ENCODE results near the gene SLC7A4. TPM values are rescaled to one million over a fixed set of nuclear protein-coding genes. Genes with fewer than 3 reads are reported as not detected.

SLC7A4 gene
- total RNA-seq, 1 experiment from 2014 or later, result not detected

DNA sequence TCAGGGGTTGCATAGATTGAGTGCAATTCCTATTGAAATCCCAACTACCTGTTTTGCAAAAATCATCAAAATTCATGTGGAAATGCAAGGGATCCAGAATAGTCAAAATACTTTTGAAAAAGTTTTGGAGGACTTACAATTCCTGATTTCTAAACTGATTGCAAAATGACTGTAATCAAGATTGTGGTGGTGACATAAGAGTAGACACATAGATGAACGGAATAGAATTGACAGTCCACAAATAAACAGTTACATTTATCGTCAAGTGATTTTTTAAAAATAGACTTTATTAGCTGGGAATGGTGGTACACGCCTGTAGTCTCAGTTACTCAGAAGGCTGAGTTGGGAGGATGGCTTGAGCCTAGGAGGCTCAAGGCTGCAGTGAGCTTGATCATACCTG, 2.6 kb upstream of the SLC7A4 start:
- no peak for DNase-seq
- Histone ChIP-seq H3K36me3 (replicated peaks; ENCODE audit: control insufficient read depth, insufficient read depth, low read length) (no peaks in the 10 kb centered on the region), H3K27me3 (ENCODE audit: control insufficient read depth, insufficient read depth, low read length) (peaks cover 13% of the 10 kb centered on the region; the same call in 1 of the 2 replicates), H3K4me3 (ENCODE audit: insufficient read depth, low read depth, low read length) (no peak overlapping the region)

DNA sequence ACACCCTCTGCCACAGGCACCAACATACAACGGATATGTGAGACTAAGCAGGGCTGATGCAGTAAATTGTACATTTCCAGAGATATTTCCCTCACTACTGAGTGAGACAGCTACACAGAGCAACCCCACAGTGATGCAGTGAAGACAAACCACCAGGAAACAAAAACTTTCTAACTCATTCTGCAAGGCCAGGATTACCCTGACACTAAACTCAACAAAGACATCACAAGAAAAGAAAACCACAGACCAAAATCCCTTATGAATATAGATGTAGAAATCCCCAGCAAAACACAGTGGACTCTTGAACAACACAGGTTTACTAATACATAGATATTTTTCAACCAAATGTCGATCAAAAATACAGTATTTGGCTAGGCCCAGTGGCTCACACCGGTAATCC, 1.5 kb upstream of the SLC7A4 start:
- peak; percentile 6 for DNase-seq
- Histone ChIP-seq H3K4me3 (ENCODE audit: insufficient read depth, low read depth, low read length) (no peak overlapping the region), H3K36me3 (replicated peaks; ENCODE audit: control insufficient read depth, insufficient read depth, low read length) (no peaks in the 10 kb centered on the region), H3K27me3 (ENCODE audit: control insufficient read depth, insufficient read depth, low read length) (peaks cover 13% of the 10 kb centered on the region; the same call in 1 of the 2 replicates)

GRCh38 chr22:21032868-21033688, 717 bp upstream of the SLC7A4 start:
- Histone ChIP-seq H3K27me3 (ENCODE audit: control insufficient read depth, insufficient read depth, low read length) (peaks cover 13% of the 10 kb centered on the region; the same call in 1 of the 2 replicates), H3K36me3 (replicated peaks; ENCODE audit: control insufficient read depth, insufficient read depth, low read length) (no peaks in the 10 kb centered on the region), H3K4me3 (ENCODE audit: insufficient read depth, low read depth, low read length) (peak overlapping the region; percentile 44; the same call in 1 of the 2 replicates)
- DNase-seq, result peak; percentile 66

- DNase-seq, result no peak
- H3K36me3 ChIP-seq (replicated peaks; ENCODE audit: control insufficient read depth, insufficient read depth, low read length), result no peaks in the 10 kb centered on the region
- peaks cover 13% of the 10 kb centered on the region; the same call in 1 of the 2 replicates for H3K27me3 ChIP-seq (ENCODE audit: control insufficient read depth, insufficient read depth, low read length)
- peak overlapping the region; percentile 44; the same call in 1 of the 2 replicates for H3K4me3 ChIP-seq (ENCODE audit: insufficient read depth, low read depth, low read length)
These were observed 770 bp downstream of the SLC7A4 start for GRCh38 chr22:21031545-21032036.

- H3K27me3 ChIP-seq (ENCODE audit: control insufficient read depth, insufficient read depth, low read length), result peaks cover 13% of the 10 kb centered on the region; the same call in 1 of the 2 replicates
- H3K36me3 ChIP-seq (replicated peaks; ENCODE audit: control insufficient read depth, insufficient read depth, low read length), result no peaks in the 10 kb centered on the region
- H3K4me3 ChIP-seq (ENCODE audit: insufficient read depth, low read depth, low read length), result no peak overlapping the region
- DNase-seq, result no peak
These were observed 1.5 kb downstream of the SLC7A4 start for GRCh38 chr22:21030621-21031544.

- DNase-seq, result no peak
- no peak overlapping the region for H3K4me3 ChIP-seq (ENCODE audit: insufficient read depth, low read depth, low read length)
- peaks cover 13% of the 10 kb centered on the region; the same call in 1 of the 2 replicates for H3K27me3 ChIP-seq (ENCODE audit: control insufficient read depth, insufficient read depth, low read length)
- no peaks in the 10 kb centered on the region for H3K36me3 ChIP-seq (replicated peaks; ENCODE audit: control insufficient read depth, insufficient read depth, low read length)
These were observed 2.3 kb downstream of the SLC7A4 start for GRCh38 chr22:21030032-21030431.

DNA sequence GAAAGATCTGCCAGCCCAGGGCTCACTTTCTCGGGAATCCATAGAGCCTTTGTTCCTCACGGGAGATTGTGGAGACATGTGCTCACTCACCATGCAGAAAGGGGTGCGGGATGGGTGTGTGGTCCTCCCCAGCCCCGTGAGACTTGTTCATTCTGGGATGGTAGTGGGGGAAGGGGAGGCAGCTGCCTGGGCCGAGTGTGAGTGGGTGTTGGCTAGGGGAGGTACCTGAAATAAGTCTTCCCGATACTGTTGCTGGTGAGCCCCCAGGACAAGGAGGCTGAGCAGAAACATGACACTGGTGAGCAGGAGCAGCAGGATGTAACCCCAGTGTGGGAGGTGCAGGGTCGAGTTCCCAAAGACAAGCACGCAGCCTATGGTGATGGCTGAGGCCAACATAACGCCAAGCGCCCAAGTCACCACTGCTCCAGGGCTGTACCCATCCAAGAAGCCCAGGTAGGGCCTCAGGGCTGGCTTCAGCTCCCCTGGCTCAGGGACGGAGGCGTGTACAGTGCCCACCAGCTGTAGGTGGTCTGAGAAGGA, 2.8 kb downstream of the SLC7A4 start:
- Histone ChIP-seq H3K4me3 (ENCODE audit: insufficient read depth, low read depth, low read length) (no peak overlapping the region), H3K36me3 (replicated peaks; ENCODE audit: control insufficient read depth, insufficient read depth, low read length) (no peaks in the 10 kb centered on the region), H3K27me3 (ENCODE audit: control insufficient read depth, insufficient read depth, low read length) (peaks cover 13% of the 10 kb centered on the region; the same call in 1 of the 2 replicates)
- DNase-seq, result no peak

DNA sequence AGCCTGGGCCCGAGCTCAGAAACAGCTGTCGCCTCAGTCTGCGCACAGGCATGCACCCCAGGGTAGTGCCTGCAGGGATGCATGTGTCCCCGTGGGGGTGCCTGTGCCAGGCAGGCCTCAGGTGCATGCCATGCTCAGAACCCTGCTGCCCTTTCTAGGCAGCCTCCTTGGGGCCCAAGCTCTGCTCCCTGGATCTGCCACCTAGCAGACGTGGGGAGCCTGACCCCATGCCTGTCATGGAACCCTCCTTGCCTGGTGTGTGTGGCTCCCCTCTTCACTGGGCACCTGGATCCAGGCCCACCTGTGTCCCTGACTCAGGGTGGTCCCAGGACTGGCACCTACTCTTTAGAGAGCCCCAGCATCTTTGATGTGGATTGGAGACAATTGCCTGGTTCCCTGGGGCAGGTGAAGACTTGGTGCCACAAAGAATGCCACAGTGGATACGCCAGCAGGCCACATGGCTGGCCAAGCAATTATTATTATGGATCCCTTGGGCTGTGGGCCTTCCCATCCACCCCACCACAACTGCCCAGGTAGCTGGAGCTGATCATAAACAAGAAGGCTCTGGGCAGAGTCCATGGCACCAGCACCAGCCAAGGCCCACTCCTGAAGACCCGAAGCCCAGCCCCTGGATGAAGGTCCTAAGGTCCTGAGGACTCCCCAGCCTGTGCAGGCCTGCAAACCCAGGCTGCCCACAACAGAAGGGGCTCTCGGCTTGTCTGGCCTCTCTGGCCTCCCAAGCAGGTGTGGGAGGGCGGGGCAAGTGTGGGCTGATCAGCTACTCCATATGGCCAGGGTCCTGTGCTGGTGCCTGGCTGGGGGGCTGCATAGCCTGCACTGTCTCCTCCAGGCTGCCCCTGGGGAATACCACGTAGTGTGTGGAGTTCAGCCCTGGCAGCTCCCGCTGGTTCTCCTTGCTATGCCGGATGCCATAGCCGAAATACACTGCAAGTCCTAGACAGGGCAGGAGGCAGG, 3.8 kb downstream of the SLC7A4 start:
- peak; percentile 36 for DNase-seq
- no peak overlapping the region for H3K4me3 ChIP-seq (ENCODE audit: insufficient read depth, low read depth, low read length)
- H3K36me3 ChIP-seq (replicated peaks; ENCODE audit: control insufficient read depth, insufficient read depth, low read length), result no peaks in the 10 kb centered on the region
- peaks cover 13% of the 10 kb centered on the region; the same call in 1 of the 2 replicates for H3K27me3 ChIP-seq (ENCODE audit: control insufficient read depth, insufficient read depth, low read length)

GRCh38 chr22:21026783-21027692, 5.3 kb downstream of the SLC7A4 start:
- Histone ChIP-seq H3K4me3 (ENCODE audit: insufficient read depth, low read depth, low read length) (no peak overlapping the region), H3K27me3 (ENCODE audit: control insufficient read depth, insufficient read depth, low read length) (peaks cover 8% of the 10 kb centered on the region; the same call in 1 of the 2 replicates), H3K36me3 (replicated peaks; ENCODE audit: control insufficient read depth, insufficient read depth, low read length) (no peaks in the 10 kb centered on the region)
- peak; percentile 46 for DNase-seq

GRCh38 chr22:21025763-21026755, 6.3 kb downstream of the SLC7A4 start:
- peak; percentile 55 for DNase-seq
- Histone ChIP-seq H3K36me3 (replicated peaks; ENCODE audit: control insufficient read depth, insufficient read depth, low read length) (no peaks in the 10 kb centered on the region), H3K27me3 (ENCODE audit: control insufficient read depth, insufficient read depth, low read length) (peaks cover under 1% of the 10 kb centered on the region; the same call in 1 of the 2 replicates), H3K4me3 (ENCODE audit: insufficient read depth, low read depth, low read length) (no peak overlapping the region)

GRCh38 chr22:21025266-21025665, 7.1 kb downstream of the SLC7A4 start:
- H3K27me3 ChIP-seq (ENCODE audit: control insufficient read depth, insufficient read depth, low read length), result no peaks in the 10 kb centered on the region
- H3K4me3 ChIP-seq (ENCODE audit: insufficient read depth, low read depth, low read length), result no peak overlapping the region
- DNase-seq, result peak; percentile 43
- H3K36me3 ChIP-seq (replicated peaks; ENCODE audit: control insufficient read depth, insufficient read depth, low read length), result no peaks in the 10 kb centered on the region

Measured in H7 (cell line).